ENCODE data around the gene TPD52L1.

TPD52L1 gene

GRCh38 chr6:125310994-125311649 lies 157.5 kb downstream of the TPD52L1 start:
- no peak for DNase-seq

GRCh38 chr6:125312478-125312877 lies 158.9 kb downstream of the TPD52L1 start:
- DNase-seq = no peak

- no peak for DNase-seq
Measured at GRCh38 chr6:125312950-125313349, 159.4 kb downstream of the TPD52L1 start.

Measured in activated gamma-delta T cell (primary cell).